H9 (cell line): ENCODE results near the gene AFMID. TPM values are rescaled to one million over a fixed set of nuclear protein-coding genes. Genes with fewer than 3 reads are reported as not detected.

Experiments used
- DNase-seq: peaks from one replicate; pipeline ENCODE4 v3.0.0-alpha.2; 2017
- H2AFZ ChIP-seq: one replicate; pipeline ENCODE4 v1.6.1; 2013; ENCODE audit warnings: mild to moderate bottlenecking, low read length, control low read depth, moderate library complexity
- H2AK5ac ChIP-seq: 2 replicates; pipeline ENCODE4 v1.6.1; 2013; ENCODE audit warnings: low read length, control low read depth, mixed read lengths; ENCODE audit not compliant: insufficient read length
- H2BK120ac ChIP-seq: one replicate; pipeline ENCODE4 v1.6.1; 2013; ENCODE audit warnings: low read depth, mild to moderate bottlenecking, low read length, control low read depth, inconsistent platforms; ENCODE audit not compliant: poor library complexity, severe bottlenecking
- H2BK12ac ChIP-seq: 2 replicates; pipeline ENCODE4 v1.6.1; 2013; ENCODE audit warnings: low read length, control low read depth, mixed read lengths, low read depth; ENCODE audit not compliant: insufficient read length
- H2BK15ac ChIP-seq: 2 replicates; pipeline ENCODE4 v1.6.1; 2013; ENCODE audit warnings: low read depth, low read length, control low read depth
- H2BK20ac ChIP-seq: one replicate; pipeline ENCODE4 v1.6.1; 2013; ENCODE audit warnings: low read depth, mild to moderate bottlenecking, low read length, control low read depth, inconsistent platforms; ENCODE audit not compliant: poor library complexity, severe bottlenecking
- H2BK5ac ChIP-seq: 2 replicates; pipeline ENCODE4 v1.6.1; 2013; ENCODE audit warnings: low read length, control low read depth, mixed read lengths; ENCODE audit not compliant: insufficient read length
- H3K14ac ChIP-seq: 2 replicates; pipeline ENCODE4 v1.6.1; 2013; ENCODE audit warnings: low read length, control low read depth; ENCODE audit not compliant: insufficient read depth
- H3K18ac ChIP-seq: 2 replicates; pipeline ENCODE4 v1.6.1; 2013; ENCODE audit warnings: low read depth, mild to moderate bottlenecking, mixed read lengths, low read length, control low read depth; ENCODE audit not compliant: insufficient read length
- H3K23ac ChIP-seq: 2 replicates; pipeline ENCODE4 v1.6.1; 2013; ENCODE audit warnings: low read length, control low read depth, mixed read lengths, low read depth; ENCODE audit not compliant: insufficient read length
- H3K23me2 ChIP-seq: 2 replicates; pipeline ENCODE4 v1.6.1; 2013; ENCODE audit warnings: low read depth, mild to moderate bottlenecking, mixed read lengths, low read length, control low read depth; ENCODE audit not compliant: insufficient read length, poor library complexity, severe bottlenecking
- H3K27ac ChIP-seq: 2 replicates; pipeline ENCODE4 v1.5.1; 2013; ENCODE audit warnings: low read length, control low read depth, mixed read lengths, low read depth; ENCODE audit not compliant: insufficient read length
- H3K27me3 ChIP-seq: 2 replicates; pipeline ENCODE4 v1.6.1; 2013; ENCODE audit warnings: low read length, control low read depth, inconsistent platforms; ENCODE audit not compliant: insufficient read depth
- H3K4ac ChIP-seq: 2 replicates; pipeline ENCODE4 v1.6.1; 2013; ENCODE audit warnings: low read depth, mild to moderate bottlenecking, control low read depth, inconsistent platforms, low read length, moderate library complexity
- H3K4me1 ChIP-seq: 2 replicates; pipeline ENCODE4 v1.6.1; 2013; ENCODE audit warnings: low read length, control low read depth, inconsistent platforms; ENCODE audit not compliant: insufficient read depth
- H3K4me2 ChIP-seq: 2 replicates; pipeline ENCODE4 v1.6.1; 2013; ENCODE audit warnings: low read length, control low read depth, mixed read lengths; ENCODE audit not compliant: insufficient read length, insufficient read depth
- H3K56ac ChIP-seq: 2 replicates; pipeline ENCODE4 v1.6.1; 2013; ENCODE audit warnings: low read depth, mild to moderate bottlenecking, mixed read lengths, low read length, control low read depth; ENCODE audit not compliant: insufficient read length
- H3K79me1 ChIP-seq: 2 replicates; pipeline ENCODE4 v1.6.1; 2013; ENCODE audit warnings: low read depth, mild to moderate bottlenecking, moderate library complexity, low read length, control low read depth, inconsistent platforms; ENCODE audit not compliant: insufficient read depth, poor library complexity, severe bottlenecking
- H3K79me2 ChIP-seq: 2 replicates; pipeline ENCODE4 v1.6.1; 2013; ENCODE audit warnings: low read length, control low read depth, inconsistent platforms; ENCODE audit not compliant: insufficient read depth
- H3K9ac ChIP-seq: 2 replicates; pipeline ENCODE4 v1.6.1; 2013; ENCODE audit warnings: low read length, control low read depth, mixed read lengths; ENCODE audit not compliant: insufficient read length; ENCODE audit errors: extremely low read depth
- H3K9me3 ChIP-seq: one replicate; pipeline ENCODE4 v1.6.1; 2013; ENCODE audit warnings: low read depth, low read length, inconsistent platforms; ENCODE audit not compliant: control insufficient read depth
- H3T11ph ChIP-seq: one replicate; pipeline ENCODE4 v1.6.1; 2013; ENCODE audit warnings: mild to moderate bottlenecking, low read length, control low read depth, inconsistent platforms
- H4K20me1 ChIP-seq: one replicate; pipeline ENCODE4 v1.6.1; 2013; ENCODE audit not compliant: control insufficient read depth, insufficient read length, insufficient read depth
- H4K5ac ChIP-seq: 2 replicates; pipeline ENCODE4 v1.6.1; 2013; ENCODE audit warnings: low read depth, mild to moderate bottlenecking, mixed read lengths, low read length, control low read depth; ENCODE audit not compliant: insufficient read length
- H4K8ac ChIP-seq: replicated peaks from 2 replicates; pipeline ENCODE4 v1.6.1; 2013; ENCODE audit warnings: low read length, control low read depth, mixed read lengths, low read depth; ENCODE audit not compliant: insufficient read length
- H4K91ac ChIP-seq: 2 replicates; pipeline ENCODE4 v1.6.1; 2013; ENCODE audit warnings: low read depth, mild to moderate bottlenecking, moderate library complexity, mixed read lengths, low read length, control low read depth; ENCODE audit not compliant: insufficient read length
- H3K27ac Mint-ChIP-seq, 3 experiments: 2 replicates in 2 of 3; 3 replicates in 1 of 3; pipeline ENCODE4 v1.8.0; 2020 to 2021; ENCODE audit warnings: mixed read lengths in 3 of 3, mild to moderate bottlenecking in 1 of 3, moderate library complexity in 1 of 3
- H3K27me3 Mint-ChIP-seq: 2 replicates; pipeline ENCODE4 v1.8.0; 2021; ENCODE audit warnings: low read depth, mild to moderate bottlenecking, moderate library complexity, mixed read lengths
- H3K36me3 Mint-ChIP-seq, 3 experiments: 2 replicates in 2 of 3; 3 replicates in 1 of 3; pipeline ENCODE4 v1.8.0; 2020 to 2021; ENCODE audit warnings: low read depth in 3 of 3, mixed read lengths in 3 of 3; ENCODE audit not compliant: insufficient read depth in 1 of 3
- H3K4me1 Mint-ChIP-seq, 2 experiments: 2 replicates each; pipeline ENCODE4 v1.8.0; 2020; ENCODE audit warnings: mixed read lengths in 2 of 2
- H3K4me3 Mint-ChIP-seq, 2 experiments: 2 replicates in 1 of 2; 3 replicates in 1 of 2; pipeline ENCODE4 v1.8.0; 2020 to 2021; ENCODE audit warnings: mild to moderate bottlenecking in 2 of 2, mixed read lengths in 2 of 2, moderate library complexity in 1 of 2
- H3K9me3 Mint-ChIP-seq, 2 experiments: 2 replicates in 1 of 2; 3 replicates in 1 of 2; pipeline ENCODE4 v1.8.0; 2020; ENCODE audit warnings: mild to moderate bottlenecking in 2 of 2, mixed read lengths in 2 of 2, moderate library complexity in 1 of 2
- CTCF ChIP-seq: fragments of 200-600 bp; sonication (generic); conservative IDR thresholded peaks from 3 replicates; pipeline ENCODE4 v1.8.0; 2021; ENCODE audit warnings: antibody characterized with exemption, mild to moderate bottlenecking
- WGBS: extraction: QIAGEN DNeasy Blood & Tissue Kit; methylation state at CpG from one replicate; pipeline ENCODE4 v1.1.7; 2013; ENCODE audit warnings: missing lambda C conversion rate, low lambda C conversion rate, mixed read lengths; ENCODE audit not compliant: insufficient read length; ENCODE audit errors: extremely low coverage; 5-methylcytosine and 5-hydroxymethylcytosine counted together
- total RNA-seq: library from RNA; stranded (reverse); gene quantifications from 2 replicates; pipeline ENCODE4 v1.2.1, GENCODE V29; 2021

AFMID gene
- total RNA-seq, 1 experiment from 2014 or later: 64.1 TPM

GRCh38 chr17:78208486-78208885, 21.3 kb downstream of the AFMID start:
- H3K4ac ChIP-seq: no peak overlapping the region
- H3K9ac ChIP-seq: no peak overlapping the region
- no peak overlapping the region for H2BK120ac ChIP-seq
- H3K23ac ChIP-seq: no peak overlapping the region
- WGBS: no CpG with 5 or more reads among the region's 3 CpGs
- no peak overlapping the region for H3K14ac ChIP-seq
- no peaks in the 10 kb centered on the region for H3K4me1 Mint-ChIP-seq
- no peak overlapping the region for H2AK5ac ChIP-seq
- no peak overlapping the region for H3K18ac ChIP-seq
- H3K36me3 Mint-ChIP-seq: peaks cover 5 to 31% (median 18%) of the 10 kb centered on the region in 3 experiments; a peak in 6 of 7 replicates
- H3K9me3 Mint-ChIP-seq: peaks cover 0 to 2% of the 10 kb centered on the region in 2 experiments; a peak in 1 of 5 replicates
- H3K27ac Mint-ChIP-seq: no peak overlapping the region
- H3K4me2 ChIP-seq: no peak overlapping the region
- no peak overlapping the region for H3K4me3 Mint-ChIP-seq
- no peak for TF ChIP-seq CTCF
- no peaks in the 10 kb centered on the region for H3K23me2 ChIP-seq
- no peak for DNase-seq
- H3K56ac ChIP-seq: no peak overlapping the region
- H4K91ac ChIP-seq: no peak overlapping the region
- no peak overlapping the region for H2BK20ac ChIP-seq
- H2AFZ ChIP-seq: no peak overlapping the region
- no peak overlapping the region for H2BK5ac ChIP-seq
- H3K4me1 ChIP-seq: no peaks in the 10 kb centered on the region
- H3K79me1 ChIP-seq: no peaks in the 10 kb centered on the region
- H2BK12ac ChIP-seq: no peak overlapping the region
- no peak overlapping the region for H4K5ac ChIP-seq
- H3K9me3 ChIP-seq: no peaks in the 10 kb centered on the region
- no peak overlapping the region for H3K27ac ChIP-seq
- H3K27me3 ChIP-seq: no peaks in the 10 kb centered on the region
- no peak overlapping the region for H4K8ac ChIP-seq
- no peak overlapping the region for H3T11ph ChIP-seq
- peaks cover 8% of the 10 kb centered on the region for H3K27me3 Mint-ChIP-seq
- no peaks in the 10 kb centered on the region for H3K79me2 ChIP-seq
- no peak overlapping the region for H2BK15ac ChIP-seq
- no peaks in the 10 kb centered on the region for H4K20me1 ChIP-seq
